CD14-positive monocyte (primary cell): ENCODE data around the gene FBH1. TPM values are rescaled to one million over a fixed set of nuclear protein-coding genes. Genes with fewer than 3 reads are reported as not detected.

ENCODE experiments used
- DNase-seq, 3 donors: peaks; one replicate each; pipeline ENCODE4 v3.0.0-alpha.2; 2011 to 2022
- H2AFZ ChIP-seq: 2 replicates; pipeline ENCODE4 v1.6.0; 2012; ENCODE audit warnings: mild to moderate bottlenecking, low read depth, low read length, inconsistent platforms; ENCODE audit not compliant: insufficient read depth, poor library complexity, severe bottlenecking
- H3K27ac ChIP-seq, 2 donors: 1 replicate in 1 of 2; 2 replicates in 1 of 2; pipeline ENCODE4 v1.5.1; 2012 to 2013; ENCODE audit warnings: low read length in 2 of 2, control low read depth in 1 of 2, inconsistent platforms in 1 of 2, low read depth in 1 of 2, mild to moderate bottlenecking in 1 of 2
- H3K27me3 ChIP-seq, 2 donors: one replicate each; pipeline versions ENCODE4 v1.6.0 to v1.6.1; 2011 to 2013; ENCODE audit warnings: low read length in 2 of 2; ENCODE audit not compliant: control insufficient read depth in 2 of 2, insufficient read depth in 2 of 2
- H3K36me3 ChIP-seq, 2 donors: replicated peaks in 1 of 2; 1 replicate in 1 of 2; 2 replicates in 1 of 2; pipeline versions ENCODE4 v1.5.1 to v1.6.1; 2012 to 2013; ENCODE audit warnings: low read length in 2 of 2, control low read depth in 1 of 2, inconsistent platforms in 1 of 2, mild to moderate bottlenecking in 1 of 2; ENCODE audit not compliant: insufficient read depth in 2 of 2, control insufficient read depth in 1 of 2
- H3K4me1 ChIP-seq, 2 donors: 1 replicate in 1 of 2; 2 replicates in 1 of 2; pipeline versions ENCODE4 v1.5.1 to v1.6.1; 2012 to 2013; ENCODE audit warnings: low read length in 2 of 2, control low read depth in 1 of 2, inconsistent platforms in 1 of 2, mild to moderate bottlenecking in 1 of 2, moderate library complexity in 1 of 2; ENCODE audit not compliant: insufficient read depth in 2 of 2, control insufficient read depth in 1 of 2
- H3K4me2 ChIP-seq: replicated peaks from 2 replicates; pipeline ENCODE3; 2012; ENCODE audit warnings: low read length, moderate library complexity, mild to moderate bottlenecking; ENCODE audit not compliant: poor library complexity, severe bottlenecking; ENCODE audit errors: extremely low read depth
- H3K4me3 ChIP-seq, 3 experiments: fragments of 200-600 bp in 1 of 3; sonication (generic) in 1 of 3; replicated peaks in 1 of 3; 1 replicate in 2 of 3; 2 replicates in 1 of 3; pipeline ENCODE4 v1.5.1; 2011 to 2013; ENCODE audit warnings: low read length in 3 of 3, mild to moderate bottlenecking in 3 of 3, control low read depth in 2 of 3, low read depth in 2 of 3, inconsistent platforms in 1 of 3, moderate library complexity in 1 of 3
- H3K79me2 ChIP-seq: 2 replicates; pipeline ENCODE4 v1.6.0; 2012; ENCODE audit warnings: mild to moderate bottlenecking, control low read depth, inconsistent platforms, low read length, moderate library complexity; ENCODE audit not compliant: insufficient read depth
- H3K9ac ChIP-seq: 2 replicates; pipeline ENCODE4 v1.6.0; 2017; ENCODE audit warnings: low read length, mild to moderate bottlenecking; ENCODE audit not compliant: insufficient read depth, poor library complexity, severe bottlenecking
- H3K9me3 ChIP-seq, 2 donors: replicated peaks in 1 of 2; 1 replicate in 1 of 2; 2 replicates in 1 of 2; pipeline versions ENCODE4 v1.5.1 to v1.6.1; 2012 to 2013; ENCODE audit warnings: low read length in 2 of 2, control low read depth in 1 of 2; ENCODE audit not compliant: control insufficient read depth in 1 of 2, insufficient read depth in 1 of 2
- H4K20me1 ChIP-seq: 2 replicates; pipeline ENCODE4 v1.6.0; 2012; ENCODE audit warnings: mild to moderate bottlenecking, low read length, control low read depth, moderate library complexity; ENCODE audit not compliant: insufficient read depth
- H3K27ac Mint-ChIP-seq, 7 donors: one replicate each; pipeline ENCODE4 v1.8.0; 2020; ENCODE audit warnings: mild to moderate bottlenecking in 7 of 7, mixed read lengths in 7 of 7, moderate library complexity in 6 of 7, inconsistent platforms in 2 of 7
- H3K27me3 Mint-ChIP-seq, 3 donors: one replicate each; pipeline ENCODE4 v1.8.0; 2021 to 2022; ENCODE audit warnings: low read depth in 3 of 3, mild to moderate bottlenecking in 3 of 3, mixed read lengths in 3 of 3, moderate library complexity in 3 of 3, inconsistent platforms in 1 of 3
- H3K36me3 Mint-ChIP-seq, 2 donors: one replicate each; pipeline ENCODE4 v1.8.0; 2020; ENCODE audit warnings: mixed read lengths in 2 of 2, inconsistent platforms in 1 of 2, mild to moderate bottlenecking in 1 of 2
- H3K4me1 Mint-ChIP-seq: one replicate; pipeline ENCODE4 v1.8.0; 2020; ENCODE audit warnings: mild to moderate bottlenecking, mixed read lengths
- H3K4me3 Mint-ChIP-seq, 2 donors: one replicate each; pipeline ENCODE4 v1.8.0; 2020; ENCODE audit warnings: mild to moderate bottlenecking in 2 of 2, mixed read lengths in 2 of 2, moderate library complexity in 1 of 2
- H3K9me3 Mint-ChIP-seq, 7 donors: one replicate each; pipeline ENCODE4 v1.8.0; 2020 to 2022; ENCODE audit warnings: mixed read lengths in 7 of 7, mild to moderate bottlenecking in 6 of 7, moderate library complexity in 6 of 7, inconsistent platforms in 2 of 7
- WGBS: methylation state at CpG from one replicate; pipeline ENCODE4 v1.1.5; 2013; ENCODE audit warnings: missing lambda C conversion rate; ENCODE audit not compliant: insufficient coverage; 5-methylcytosine and 5-hydroxymethylcytosine counted together
- intact Hi-C, 2 donors: fragments of 100-400 bp; cut with micrococcal nuclease; formaldehyde crosslinking; loops; one replicate each; pipeline versions ENCODE4 v1.15.0 to v1.15.1; 2023
- polyA plus RNA-seq, 3 donors: library from polyadenylated mRNA; depleted of rRNA in 1 of 3; unstranded in 2 of 3; stranded (reverse) in 1 of 3; fragments of 300-500 nt in 2 of 3; fragments of >200 nt in 1 of 3; fragmentation: Illumina TruSeq in 2 of 3; gene quantifications; 1 replicate in 2 of 3; 2 replicates in 1 of 3; pipeline ENCODE4 v1.2.3, GENCODE V29; 2012 to 2021
- TF ChIP-seq, protein P1 (sequence below): fragments of 200-600 bp; IDR thresholded peaks from one replicate; pipeline ENCODE4 v1.8.0; 2022; ENCODE audit warnings: antibody characterized with exemption, mild to moderate bottlenecking

FBH1 gene
- polyA plus RNA-seq, 3 donors, result 33.9 to 73.3 (median 48.3) TPM

DNA sequence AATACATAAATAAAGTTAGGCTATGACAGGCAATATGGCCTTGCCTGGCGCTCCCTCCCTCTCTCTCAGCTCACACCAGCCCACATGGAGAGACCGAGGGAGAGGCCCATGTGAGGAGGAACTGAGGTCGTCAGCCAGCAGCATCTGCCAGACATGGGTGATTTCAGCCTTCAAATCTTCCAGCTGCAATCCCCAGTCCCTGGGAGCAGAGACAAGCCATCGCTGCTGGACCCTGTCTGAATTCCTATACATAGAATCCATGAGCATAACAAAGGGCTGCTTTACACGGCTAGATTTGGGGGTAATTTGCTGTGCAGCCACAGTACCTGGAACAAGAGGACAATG is 35.9 kb upstream of the FBH1 start:
- no peak overlapping the region for H3K27ac ChIP-seq
- Mint-ChIP-seq H3K9me3 (peaks cover 5 to 9% (median 7%) of the 10 kb centered on the region in 7 donors), H3K36me3 (no peaks in the 10 kb centered on the region), H3K27me3 (peaks cover 0 to 6% (median 6%) of the 10 kb centered on the region in 3 donors), H3K27ac (no peak overlapping the region), H3K4me3 (no peak overlapping the region), H3K4me1 (peaks cover 19% of the 10 kb centered on the region)
- no peaks in the 10 kb centered on the region for H3K79me2 ChIP-seq
- DNase-seq, result no peak
- no peak overlapping the region for H3K9ac ChIP-seq
- TF ChIP-seq, protein P1, sequence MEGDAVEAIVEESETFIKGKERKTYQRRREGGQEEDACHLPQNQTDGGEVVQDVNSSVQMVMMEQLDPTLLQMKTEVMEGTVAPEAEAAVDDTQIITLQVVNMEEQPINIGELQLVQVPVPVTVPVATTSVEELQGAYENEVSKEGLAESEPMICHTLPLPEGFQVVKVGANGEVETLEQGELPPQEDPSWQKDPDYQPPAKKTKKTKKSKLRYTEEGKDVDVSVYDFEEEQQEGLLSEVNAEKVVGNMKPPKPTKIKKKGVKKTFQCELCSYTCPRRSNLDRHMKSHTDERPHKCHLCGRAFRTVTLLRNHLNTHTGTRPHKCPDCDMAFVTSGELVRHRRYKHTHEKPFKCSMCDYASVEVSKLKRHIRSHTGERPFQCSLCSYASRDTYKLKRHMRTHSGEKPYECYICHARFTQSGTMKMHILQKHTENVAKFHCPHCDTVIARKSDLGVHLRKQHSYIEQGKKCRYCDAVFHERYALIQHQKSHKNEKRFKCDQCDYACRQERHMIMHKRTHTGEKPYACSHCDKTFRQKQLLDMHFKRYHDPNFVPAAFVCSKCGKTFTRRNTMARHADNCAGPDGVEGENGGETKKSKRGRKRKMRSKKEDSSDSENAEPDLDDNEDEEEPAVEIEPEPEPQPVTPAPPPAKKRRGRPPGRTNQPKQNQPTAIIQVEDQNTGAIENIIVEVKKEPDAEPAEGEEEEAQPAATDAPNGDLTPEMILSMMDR, result no peak
- H3K27me3 ChIP-seq, result no peaks in the 10 kb centered on the region
- no peak overlapping the region for H3K4me3 ChIP-seq
- H3K9me3 ChIP-seq, result peaks cover 0 to 3% of the 10 kb centered on the region in 2 donors
- intact Hi-C loops, result loop anchor here in 1 of 2 donors (5.0 kb wide), 1 partner anchor 42 kb away; the partner anchor contains the start of gene GDI2
- 100% methylated on average over 2 of the region's 5 CpGs for WGBS
- no peak overlapping the region for H3K4me2 ChIP-seq
- no peaks in the 10 kb centered on the region for H4K20me1 ChIP-seq
- H3K36me3 ChIP-seq, result no peaks in the 10 kb centered on the region
- H2AFZ ChIP-seq, result no peak overlapping the region
- peaks cover 22 to 25% of the 10 kb centered on the region in 2 donors for H3K4me1 ChIP-seq

- Histone ChIP-seq H3K36me3 (no peaks in the 10 kb centered on the region), H3K79me2 (no peaks in the 10 kb centered on the region), H3K27me3 (no peaks in the 10 kb centered on the region), H3K4me3 (no peak overlapping the region), H3K4me1 (peaks cover 22 to 31% of the 10 kb centered on the region in 2 donors), H4K20me1 (no peaks in the 10 kb centered on the region), H3K9me3 (peaks cover 0 to 3% of the 10 kb centered on the region in 2 donors), H3K27ac (no peak overlapping the region), H3K4me2 (no peak overlapping the region), H2AFZ (no peak overlapping the region), H3K9ac (no peak overlapping the region)
- Mint-ChIP-seq H3K4me3 (no peak overlapping the region), H3K27me3 (peaks cover 0 to 6% (median 6%) of the 10 kb centered on the region in 3 donors), H3K9me3 (peaks cover 5 to 9% (median 7%) of the 10 kb centered on the region in 7 donors), H3K4me1 (peaks cover 25% of the 10 kb centered on the region), H3K36me3 (no peaks in the 10 kb centered on the region), H3K27ac (peak overlapping the region in 2 of 7 donors; percentile 11 to 13)
- DNase-seq, result no peak
- TF ChIP-seq, protein P1, result no peak
- intact Hi-C loops, result no loop called here
- WGBS, result 79% methylated on average over 16 of the region's 18 CpGs
These were observed 33.9 kb upstream of the FBH1 start for GRCh38 chr10:5855979-5856700.
